Measurements from ENCODE around the gene RAB3GAP1.

DNA sequence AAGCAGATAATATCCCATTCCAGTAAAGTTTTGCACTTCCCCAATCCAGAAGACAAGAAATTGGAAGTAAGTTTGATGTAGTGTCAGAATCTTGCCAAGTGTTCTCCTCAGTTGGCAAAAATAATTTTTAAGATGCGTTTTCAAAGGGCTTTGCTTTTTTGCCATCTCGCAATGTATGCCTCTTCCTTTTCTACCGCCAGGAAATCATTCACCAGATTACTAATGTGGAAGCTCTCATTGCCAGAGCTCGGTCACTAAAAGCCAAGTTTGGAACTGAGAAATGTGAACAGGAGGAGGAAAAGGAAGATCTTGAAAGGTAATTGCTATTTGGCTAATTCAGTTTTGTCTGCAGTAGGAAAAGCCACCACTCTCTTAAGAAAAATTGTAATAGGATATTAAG is 110.7 kb downstream of the RAB3GAP1 start:
- TF ChIP-seq, protein P1, sequence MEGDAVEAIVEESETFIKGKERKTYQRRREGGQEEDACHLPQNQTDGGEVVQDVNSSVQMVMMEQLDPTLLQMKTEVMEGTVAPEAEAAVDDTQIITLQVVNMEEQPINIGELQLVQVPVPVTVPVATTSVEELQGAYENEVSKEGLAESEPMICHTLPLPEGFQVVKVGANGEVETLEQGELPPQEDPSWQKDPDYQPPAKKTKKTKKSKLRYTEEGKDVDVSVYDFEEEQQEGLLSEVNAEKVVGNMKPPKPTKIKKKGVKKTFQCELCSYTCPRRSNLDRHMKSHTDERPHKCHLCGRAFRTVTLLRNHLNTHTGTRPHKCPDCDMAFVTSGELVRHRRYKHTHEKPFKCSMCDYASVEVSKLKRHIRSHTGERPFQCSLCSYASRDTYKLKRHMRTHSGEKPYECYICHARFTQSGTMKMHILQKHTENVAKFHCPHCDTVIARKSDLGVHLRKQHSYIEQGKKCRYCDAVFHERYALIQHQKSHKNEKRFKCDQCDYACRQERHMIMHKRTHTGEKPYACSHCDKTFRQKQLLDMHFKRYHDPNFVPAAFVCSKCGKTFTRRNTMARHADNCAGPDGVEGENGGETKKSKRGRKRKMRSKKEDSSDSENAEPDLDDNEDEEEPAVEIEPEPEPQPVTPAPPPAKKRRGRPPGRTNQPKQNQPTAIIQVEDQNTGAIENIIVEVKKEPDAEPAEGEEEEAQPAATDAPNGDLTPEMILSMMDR (conservative IDR thresholded peaks at IDR 0.05) = no peak
- TF ChIP-seq ZFX (IDR thresholded peaks at IDR 0.05) = no peak
